Lower lobe of right lung (tissue), 2 donors: ENCODE data around the gene CYB5A. TPM values are rescaled to one million over a fixed set of nuclear protein-coding genes. Genes with fewer than 3 reads are reported as not detected.

Source experiments
- ATAC-seq, 2 donors: fragments of 200-7000 bp; cut with Tn5 transposase; one replicate each; pipeline ENCODE4 v1.9.1; 2020 to 2022; ENCODE audit warnings: mild to moderate bottlenecking in 2 of 2, moderate library complexity in 2 of 2
- DNase-seq: peaks from one replicate; pipeline ENCODE4 v3.0.0-alpha.2; 2020
- H3K27ac ChIP-seq: fragments of 200-600 bp; one replicate; pipeline ENCODE4 v1.8.0; 2022
- H3K27me3 ChIP-seq: fragments of 200-600 bp; one replicate; pipeline ENCODE4 v1.8.0; 2022; ENCODE audit warnings: low read depth
- H3K36me3 ChIP-seq: fragments of 200-600 bp; one replicate; pipeline ENCODE4 v1.8.0; 2022; ENCODE audit warnings: mild to moderate bottlenecking
- H3K4me1 ChIP-seq: fragments of 200-600 bp; one replicate; pipeline ENCODE4 v1.8.0; 2022
- H3K4me3 ChIP-seq: fragments of 200-600 bp; one replicate; pipeline ENCODE4 v1.8.0; 2022; ENCODE audit warnings: mild to moderate bottlenecking
- H3K9me3 ChIP-seq: fragments of 200-600 bp; one replicate; pipeline ENCODE4 v1.8.0; 2022
- intact Hi-C: fragments of 100-400 bp; cut with DNase I; formaldehyde crosslinking; loops from one replicate; pipeline ENCODE4 v1.11.0; 2022
- total RNA-seq: library from RNA; stranded (reverse); fragmentation: NEBNext Ultra II Directional; extraction: Animal tissue kit (Norgen Biotek cat#: 25700); gene quantifications from one replicate; pipeline ENCODE4 v1.2.1, GENCODE V29; 2021
- TF ChIP-seq, protein P1 (sequence below): fragments of 200-600 bp; IDR thresholded peaks from one replicate; pipeline ENCODE4 v1.8.0; 2022; ENCODE audit warnings: antibody characterized with exemption, mild to moderate bottlenecking
- donor health status: DM: no; HTN: yes; CAD: no; lungs with severe emphysema.

The CYB5A gene
- total RNA-seq, 1 donor from 2014 or later = 458 TPM

DNA sequence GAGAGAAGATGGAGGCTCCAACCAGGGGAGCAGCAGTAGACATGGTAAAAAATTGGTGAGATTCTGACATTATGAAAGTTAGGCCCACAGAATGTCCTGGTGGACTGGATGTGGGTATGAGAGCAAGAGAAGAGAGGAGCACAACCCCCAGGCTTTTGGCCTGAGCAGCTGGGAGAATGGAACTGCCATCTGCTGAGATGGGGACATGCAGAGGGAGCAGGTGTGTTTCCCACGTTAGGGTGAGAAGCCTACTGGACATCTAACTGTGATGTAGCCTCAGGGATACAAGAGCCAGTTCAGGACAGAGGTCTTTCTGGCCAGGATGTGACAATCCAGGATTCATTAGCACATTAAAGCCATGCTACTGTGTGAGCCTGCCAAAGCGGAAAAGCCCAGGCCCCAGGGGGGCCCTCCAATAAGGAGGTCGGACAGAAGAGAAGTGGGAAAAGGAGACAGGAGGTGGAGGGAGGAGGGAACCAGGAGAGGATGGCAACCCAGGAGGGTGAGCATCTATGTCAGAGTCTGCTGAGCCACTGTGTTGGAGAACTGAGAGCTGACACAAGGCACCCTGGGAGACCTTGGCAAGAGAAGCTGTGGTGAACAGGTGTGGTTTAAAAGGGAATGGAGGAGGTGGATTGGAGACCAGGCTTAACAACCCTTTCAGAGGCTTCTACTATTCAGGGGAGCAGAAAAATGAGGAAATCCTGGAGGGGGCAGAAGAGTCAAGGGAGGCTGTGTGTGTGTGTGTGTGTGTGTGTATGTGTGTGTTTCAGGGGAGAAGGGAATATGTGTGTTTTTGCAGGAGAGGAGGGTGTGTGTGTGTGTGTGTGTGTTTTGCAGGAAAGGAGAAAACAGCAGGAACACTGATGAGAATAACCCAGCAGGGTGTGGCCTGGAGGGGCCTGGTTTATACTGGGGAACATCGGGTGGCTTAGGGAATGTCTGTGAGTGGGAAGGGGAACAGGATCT lies 10.5 kb downstream of the CYB5A start:
- Histone ChIP-seq H3K27me3 (no peaks in the 10 kb centered on the region), H3K9me3 (no peaks in the 10 kb centered on the region), H3K36me3 (peaks cover 14% of the 10 kb centered on the region), H3K27ac (peak overlapping the region; percentile 69), H3K4me1 (peaks cover 92% of the 10 kb centered on the region), H3K4me3 (no peak overlapping the region)
- TF ChIP-seq, protein P1, sequence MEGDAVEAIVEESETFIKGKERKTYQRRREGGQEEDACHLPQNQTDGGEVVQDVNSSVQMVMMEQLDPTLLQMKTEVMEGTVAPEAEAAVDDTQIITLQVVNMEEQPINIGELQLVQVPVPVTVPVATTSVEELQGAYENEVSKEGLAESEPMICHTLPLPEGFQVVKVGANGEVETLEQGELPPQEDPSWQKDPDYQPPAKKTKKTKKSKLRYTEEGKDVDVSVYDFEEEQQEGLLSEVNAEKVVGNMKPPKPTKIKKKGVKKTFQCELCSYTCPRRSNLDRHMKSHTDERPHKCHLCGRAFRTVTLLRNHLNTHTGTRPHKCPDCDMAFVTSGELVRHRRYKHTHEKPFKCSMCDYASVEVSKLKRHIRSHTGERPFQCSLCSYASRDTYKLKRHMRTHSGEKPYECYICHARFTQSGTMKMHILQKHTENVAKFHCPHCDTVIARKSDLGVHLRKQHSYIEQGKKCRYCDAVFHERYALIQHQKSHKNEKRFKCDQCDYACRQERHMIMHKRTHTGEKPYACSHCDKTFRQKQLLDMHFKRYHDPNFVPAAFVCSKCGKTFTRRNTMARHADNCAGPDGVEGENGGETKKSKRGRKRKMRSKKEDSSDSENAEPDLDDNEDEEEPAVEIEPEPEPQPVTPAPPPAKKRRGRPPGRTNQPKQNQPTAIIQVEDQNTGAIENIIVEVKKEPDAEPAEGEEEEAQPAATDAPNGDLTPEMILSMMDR = no peak
- intact Hi-C loops = no loop called here
- ATAC-seq (peak; percentile 17 to 28), DNase-seq (no peak)

DNA sequence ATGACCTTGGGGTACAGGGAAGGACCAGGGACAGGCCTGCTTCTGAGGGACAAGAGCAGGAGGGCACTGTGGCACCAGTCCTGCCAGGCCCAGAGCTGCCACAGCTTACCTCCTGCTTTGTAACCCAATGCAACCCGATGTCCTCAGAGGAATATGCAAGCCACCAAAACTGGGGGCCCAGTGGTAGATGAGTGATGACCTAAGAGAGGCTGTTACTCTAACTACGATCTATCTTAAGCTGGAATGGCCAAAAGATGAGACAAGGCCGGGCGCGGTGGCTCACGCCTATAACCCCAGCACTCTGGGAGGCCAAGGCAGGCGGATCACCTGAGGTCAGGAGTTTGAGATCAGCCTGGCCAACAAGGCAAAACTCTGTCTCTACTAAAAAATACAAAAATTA lies 12.8 kb downstream of the CYB5A start:
- peaks cover 91% of the 10 kb centered on the region for H3K4me1 ChIP-seq
- no peak overlapping the region for H3K27ac ChIP-seq
- no peaks in the 10 kb centered on the region for H3K9me3 ChIP-seq

DNA sequence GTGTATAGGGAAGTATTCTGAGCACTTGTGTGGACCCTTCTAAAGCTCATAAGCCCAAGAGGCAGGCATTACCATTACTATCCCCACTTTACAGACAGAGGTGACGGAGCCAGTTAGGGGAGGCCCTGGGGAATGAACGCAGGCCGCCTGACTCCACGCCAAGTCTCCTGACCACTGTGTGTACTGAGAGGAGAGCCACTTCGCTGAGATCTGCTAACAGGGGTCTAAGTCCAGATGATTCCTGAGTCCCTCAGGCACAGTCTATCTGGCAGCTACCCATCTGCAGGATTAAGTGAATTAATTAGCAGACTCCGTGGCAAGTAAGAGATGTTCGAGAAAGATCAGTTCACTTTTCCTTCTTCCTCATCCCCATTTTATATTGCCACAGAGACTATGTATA lies 13.7 kb downstream of the CYB5A start:
- Histone ChIP-seq H3K9me3 (no peaks in the 10 kb centered on the region), H3K4me1 (peaks cover 89% of the 10 kb centered on the region), H3K4me3 (no peak overlapping the region), H3K36me3 (peaks cover 14% of the 10 kb centered on the region), H3K27ac (no peak overlapping the region), H3K27me3 (no peaks in the 10 kb centered on the region)
- TF ChIP-seq, protein P1 = no peak
- DNase-seq (no peak), ATAC-seq (no peak)
- intact Hi-C loops = no loop called here

More for the DNA sequence above, 12.8 kb downstream of the CYB5A start:
- DNase-seq = no peak
- TF ChIP-seq, protein P1 = no peak
- no peak for ATAC-seq
- Histone ChIP-seq H3K4me3 (no peak overlapping the region), H3K36me3 (peaks cover 14% of the 10 kb centered on the region), H3K27me3 (no peaks in the 10 kb centered on the region)
- intact Hi-C loops = no loop called here

DNA sequence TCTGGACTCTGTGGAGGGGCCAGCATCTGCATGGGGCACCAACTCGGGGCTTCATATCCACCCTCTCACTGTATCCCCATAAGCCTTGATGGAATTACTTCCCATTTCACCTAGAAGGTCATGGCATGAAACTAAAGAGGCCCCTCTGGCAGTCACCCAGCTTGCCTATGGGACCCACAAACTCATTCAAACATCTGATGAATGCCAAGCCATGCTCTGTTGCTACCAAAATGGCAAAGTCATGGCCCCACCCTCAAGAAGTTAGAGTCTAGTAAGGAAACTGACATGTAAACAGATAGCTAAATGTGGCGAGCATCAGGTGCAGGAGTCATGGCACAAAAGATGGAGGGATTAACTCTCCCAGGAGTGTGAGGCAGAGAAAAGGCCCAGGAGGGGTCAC lies 14.5 kb downstream of the CYB5A start:
- H3K4me3 ChIP-seq = no peak overlapping the region
- DNase-seq = no peak
- H3K27me3 ChIP-seq = no peaks in the 10 kb centered on the region
- TF ChIP-seq, protein P1 = no peak
- H3K36me3 ChIP-seq = peaks cover 12% of the 10 kb centered on the region
- peak overlapping the region; percentile 11 for H3K27ac ChIP-seq
- H3K9me3 ChIP-seq = no peaks in the 10 kb centered on the region
- H3K4me1 ChIP-seq = peaks cover 81% of the 10 kb centered on the region
- intact Hi-C loops = no loop called here
- no peak for ATAC-seq

DNA sequence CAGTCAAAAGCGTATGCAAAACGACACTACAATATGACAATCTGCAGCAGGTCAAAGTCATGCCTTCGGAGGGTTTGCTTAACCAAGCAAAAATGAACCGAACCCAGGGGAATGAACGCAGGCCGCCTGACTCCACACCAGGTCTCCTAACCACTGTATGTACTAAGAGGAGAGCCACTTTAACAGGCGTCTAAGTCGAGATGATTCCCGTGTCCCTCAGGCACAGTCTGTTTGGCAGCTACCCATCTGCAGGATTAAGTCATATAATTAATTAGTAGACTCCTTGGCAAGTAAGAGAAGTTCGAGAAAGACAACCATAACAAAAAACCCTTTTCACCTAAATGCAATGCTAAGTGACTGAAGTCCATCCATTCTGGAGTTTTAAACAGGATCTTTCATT lies 15.2 kb downstream of the CYB5A start:
- DNase-seq = no peak
- no peak for ATAC-seq
- peaks cover 75% of the 10 kb centered on the region for H3K4me1 ChIP-seq
- H3K9me3 ChIP-seq = no peaks in the 10 kb centered on the region
- intact Hi-C loops = no loop called here
- peaks cover 11% of the 10 kb centered on the region for H3K36me3 ChIP-seq
- H3K27me3 ChIP-seq = no peaks in the 10 kb centered on the region
- TF ChIP-seq, protein P1 = no peak
- H3K4me3 ChIP-seq = no peak overlapping the region
- H3K27ac ChIP-seq = no peak overlapping the region
